ENCODE results near the gene SGK1.
A peak's percentile ranks its signal among the peaks of the same experiment; 100 is the strongest.

SGK1 gene

DNA sequence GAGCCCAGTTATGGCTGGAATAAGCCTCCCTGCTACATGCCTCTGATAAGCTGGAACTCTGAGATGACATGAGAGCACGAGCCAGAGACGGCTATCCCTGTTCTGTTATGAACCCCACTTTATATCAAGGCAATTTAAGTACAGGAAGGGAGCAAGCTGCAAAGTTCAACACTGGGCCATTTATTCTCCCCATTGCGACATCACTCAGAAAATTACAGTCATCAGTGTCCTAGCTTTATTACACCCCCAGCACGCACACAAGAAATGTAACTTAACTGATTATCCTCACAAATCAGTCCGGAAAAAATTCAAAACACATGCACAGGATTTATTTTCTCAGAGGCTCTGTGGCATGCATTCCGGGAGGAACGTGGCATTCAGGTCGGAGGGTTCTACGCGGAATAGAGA, 140.2 kb downstream of the SGK1 start:
- H3K27ac ChIP-seq (ENCODE audit: low read length) = peak overlapping the region; percentile 53

DNA sequence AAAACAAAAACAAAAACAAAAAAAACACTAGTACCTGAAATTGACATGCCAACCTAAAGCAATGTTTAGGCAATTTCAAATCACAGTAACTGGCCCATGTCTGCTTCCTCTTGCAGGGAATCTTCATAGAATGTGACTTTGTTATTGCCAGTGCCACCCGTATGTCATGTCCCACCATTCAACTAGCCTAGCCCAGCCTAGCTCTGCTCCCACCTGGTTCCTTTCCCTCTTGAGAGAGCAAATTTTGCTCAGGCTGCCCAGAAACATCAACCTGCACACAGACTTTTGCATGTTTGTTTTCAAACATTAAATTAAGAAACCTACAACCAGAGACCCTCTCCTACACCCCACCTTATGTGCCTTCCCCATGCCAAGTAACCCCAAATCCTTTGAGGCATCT, 140.7 kb downstream of the SGK1 start:
- Histone ChIP-seq H3K36me3 (replicated peaks; ENCODE audit: low read depth, low read length) (peaks cover 20% of the 10 kb centered on the region), H3K79me2 (ENCODE audit: low read length) (peaks cover 25% of the 10 kb centered on the region), H3K9me3 (ENCODE audit: insufficient read depth, low read length) (no peaks in the 10 kb centered on the region), H3K9ac (ENCODE audit: low read length) (peak overlapping the region; percentile 70), H3K4me3 (ENCODE audit: low read length) (peak overlapping the region; percentile 85), H3K27me3 (ENCODE audit: low read depth, low read length) (no peaks in the 10 kb centered on the region), H3K4me1 (ENCODE audit: low read length) (peaks cover 35% of the 10 kb centered on the region), H2AFZ (ENCODE audit: low read depth, low read length) (no peak overlapping the region), H3K4me2 (ENCODE audit: low read length) (peak overlapping the region; percentile 88), H3K27ac (ENCODE audit: low read length) (peak overlapping the region; percentile 53), H4K20me1 (ENCODE audit: insufficient read depth, low read length) (peaks cover 16% of the 10 kb centered on the region)
- TF ChIP-seq, protein P1, sequence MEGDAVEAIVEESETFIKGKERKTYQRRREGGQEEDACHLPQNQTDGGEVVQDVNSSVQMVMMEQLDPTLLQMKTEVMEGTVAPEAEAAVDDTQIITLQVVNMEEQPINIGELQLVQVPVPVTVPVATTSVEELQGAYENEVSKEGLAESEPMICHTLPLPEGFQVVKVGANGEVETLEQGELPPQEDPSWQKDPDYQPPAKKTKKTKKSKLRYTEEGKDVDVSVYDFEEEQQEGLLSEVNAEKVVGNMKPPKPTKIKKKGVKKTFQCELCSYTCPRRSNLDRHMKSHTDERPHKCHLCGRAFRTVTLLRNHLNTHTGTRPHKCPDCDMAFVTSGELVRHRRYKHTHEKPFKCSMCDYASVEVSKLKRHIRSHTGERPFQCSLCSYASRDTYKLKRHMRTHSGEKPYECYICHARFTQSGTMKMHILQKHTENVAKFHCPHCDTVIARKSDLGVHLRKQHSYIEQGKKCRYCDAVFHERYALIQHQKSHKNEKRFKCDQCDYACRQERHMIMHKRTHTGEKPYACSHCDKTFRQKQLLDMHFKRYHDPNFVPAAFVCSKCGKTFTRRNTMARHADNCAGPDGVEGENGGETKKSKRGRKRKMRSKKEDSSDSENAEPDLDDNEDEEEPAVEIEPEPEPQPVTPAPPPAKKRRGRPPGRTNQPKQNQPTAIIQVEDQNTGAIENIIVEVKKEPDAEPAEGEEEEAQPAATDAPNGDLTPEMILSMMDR (IDR thresholded peaks at IDR 0.05; ENCODE audit: low read depth, low read length) = no peak
- TF ChIP-seq EZH2phosphoT487 (IDR thresholded peaks at IDR 0.05; ENCODE audit: low read depth) = no peak

More for the DNA sequence above, 140.2 kb downstream of the SGK1 start:
- peak overlapping the region; percentile 88 for H3K4me2 ChIP-seq (ENCODE audit: low read length)
- H3K79me2 ChIP-seq (ENCODE audit: low read length) = peaks cover 19% of the 10 kb centered on the region
- H3K9me3 ChIP-seq (ENCODE audit: insufficient read depth, low read length) = no peaks in the 10 kb centered on the region
- peak overlapping the region; percentile 67; the same call in 1 of the 2 replicates for H2AFZ ChIP-seq (ENCODE audit: low read depth, low read length)
- peak overlapping the region; percentile 70 for H3K9ac ChIP-seq (ENCODE audit: low read length)
- TF ChIP-seq EZH2phosphoT487 (IDR thresholded peaks at IDR 0.05; ENCODE audit: low read depth) = no peak
- TF ChIP-seq, protein P1 (IDR thresholded peaks at IDR 0.05; ENCODE audit: low read depth, low read length) = no peak
- H3K27me3 ChIP-seq (ENCODE audit: low read depth, low read length) = no peaks in the 10 kb centered on the region
- peaks cover 15% of the 10 kb centered on the region for H3K36me3 ChIP-seq (replicated peaks; ENCODE audit: low read depth, low read length)
- H4K20me1 ChIP-seq (ENCODE audit: insufficient read depth, low read length) = peaks cover 11% of the 10 kb centered on the region
- peaks cover 30% of the 10 kb centered on the region for H3K4me1 ChIP-seq (ENCODE audit: low read length)
- peak overlapping the region; percentile 85 for H3K4me3 ChIP-seq (ENCODE audit: low read length)

DNA sequence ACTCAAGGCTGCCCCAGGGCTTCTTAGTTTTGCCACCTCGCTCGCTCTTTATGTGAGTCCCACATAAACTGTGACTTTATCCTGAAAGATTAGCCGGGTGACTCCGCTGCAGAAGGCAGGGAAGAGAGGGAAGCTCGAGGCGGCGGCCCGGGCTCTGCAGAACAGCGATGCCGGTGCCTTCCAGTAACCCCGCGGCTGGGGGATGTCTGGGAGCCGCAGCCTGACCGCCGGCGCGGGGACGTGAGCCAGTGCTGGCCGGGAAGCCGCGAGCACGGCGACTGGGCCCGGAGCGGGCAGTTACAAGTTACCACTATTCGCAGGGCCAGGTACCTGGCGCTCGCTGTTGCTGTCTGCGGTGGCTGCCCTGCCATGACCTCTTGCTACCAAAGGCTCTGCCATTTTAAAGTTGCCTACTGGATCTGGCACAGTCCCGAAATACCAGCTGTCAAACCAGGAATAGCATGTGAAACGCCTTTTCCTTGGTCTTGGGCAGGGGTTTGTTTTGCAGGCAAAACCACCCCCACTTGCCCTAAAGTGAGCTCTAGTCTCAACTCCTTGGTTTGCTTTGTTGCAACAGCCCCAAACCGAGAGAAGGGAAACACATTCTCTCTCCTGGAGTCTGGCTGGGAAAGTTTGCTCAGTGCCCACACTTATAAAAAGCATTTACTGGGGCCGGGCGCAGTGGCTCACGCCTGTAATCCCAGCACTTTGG, 141.5 kb downstream of the SGK1 start:
- peaks cover 40% of the 10 kb centered on the region for H3K4me1 ChIP-seq (ENCODE audit: low read length)
- peak overlapping the region; percentile 96 for H3K9ac ChIP-seq (ENCODE audit: low read length)
- H3K9me3 ChIP-seq (ENCODE audit: insufficient read depth, low read length) = no peaks in the 10 kb centered on the region
- TF ChIP-seq, protein P1 (IDR thresholded peaks at IDR 0.05; ENCODE audit: low read depth, low read length) = no peak
- TF ChIP-seq EZH2phosphoT487 (IDR thresholded peaks at IDR 0.05; ENCODE audit: low read depth) = no peak
- peaks cover 33% of the 10 kb centered on the region for H3K79me2 ChIP-seq (ENCODE audit: low read length)
- peak overlapping the region; percentile 81 for H3K27ac ChIP-seq (ENCODE audit: low read length)
- H3K4me3 ChIP-seq (ENCODE audit: low read length) = peak overlapping the region; percentile 94
- peak overlapping the region; percentile 87 for H3K4me2 ChIP-seq (ENCODE audit: low read length)
- H3K27me3 ChIP-seq (ENCODE audit: low read depth, low read length) = no peaks in the 10 kb centered on the region
- no peak overlapping the region for H2AFZ ChIP-seq (ENCODE audit: low read depth, low read length)
- H4K20me1 ChIP-seq (ENCODE audit: insufficient read depth, low read length) = peaks cover 25% of the 10 kb centered on the region
- peaks cover 28% of the 10 kb centered on the region for H3K36me3 ChIP-seq (replicated peaks; ENCODE audit: low read depth, low read length)

DNA sequence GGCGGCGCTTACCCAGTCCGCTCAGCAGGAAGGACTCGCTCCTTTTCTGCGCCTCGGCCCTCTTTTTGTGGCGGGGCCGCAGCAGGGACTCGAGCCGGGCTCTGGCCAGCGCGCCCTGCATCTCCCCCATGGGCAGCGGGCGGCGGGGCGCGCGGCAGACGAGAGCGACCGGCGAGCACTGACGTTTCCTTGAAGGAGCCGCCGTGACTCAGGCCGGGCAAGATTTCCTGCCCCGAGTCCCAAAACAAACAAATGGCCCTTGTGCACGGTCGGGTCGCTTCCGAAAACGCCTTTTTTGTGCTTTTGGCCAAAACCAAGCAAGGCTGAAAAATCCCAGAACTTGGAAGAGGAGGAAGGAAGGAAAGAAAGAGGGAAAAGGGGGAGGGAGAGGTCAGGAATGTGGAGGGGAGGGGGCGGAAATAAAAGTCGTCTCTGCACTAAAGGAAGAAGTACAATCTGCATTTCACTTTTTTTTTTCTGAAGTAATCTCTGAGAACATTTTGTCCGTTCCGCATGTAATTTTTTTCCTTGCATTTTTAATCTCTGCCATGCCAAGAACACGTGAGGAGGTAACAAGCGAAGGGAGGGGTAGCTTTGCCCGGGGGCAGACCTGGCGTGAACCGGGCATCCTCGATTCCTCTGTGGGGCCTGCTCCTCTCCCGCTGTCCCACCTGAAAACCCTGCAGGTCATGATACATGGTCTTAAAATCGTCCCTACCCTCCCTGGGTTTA, 142.2 kb downstream of the SGK1 start:
- Histone ChIP-seq H3K79me2 (ENCODE audit: low read length) (peaks cover 40% of the 10 kb centered on the region), H3K9ac (ENCODE audit: low read length) (peak overlapping the region; percentile 96), H3K27ac (ENCODE audit: low read length) (peak overlapping the region; percentile 81), H3K4me3 (ENCODE audit: low read length) (peak overlapping the region; percentile 94), H3K36me3 (replicated peaks; ENCODE audit: low read depth, low read length) (peaks cover 35% of the 10 kb centered on the region), H3K4me2 (ENCODE audit: low read length) (peak overlapping the region; percentile 87), H4K20me1 (ENCODE audit: insufficient read depth, low read length) (peaks cover 32% of the 10 kb centered on the region), H3K4me1 (ENCODE audit: low read length) (peaks cover 45% of the 10 kb centered on the region), H3K27me3 (ENCODE audit: low read depth, low read length) (no peaks in the 10 kb centered on the region), H3K9me3 (ENCODE audit: insufficient read depth, low read length) (no peaks in the 10 kb centered on the region), H2AFZ (ENCODE audit: low read depth, low read length) (no peak overlapping the region; the same call in 1 of the 2 replicates)
- TF ChIP-seq EZH2phosphoT487 (IDR thresholded peaks at IDR 0.05; ENCODE audit: low read depth) = no peak
- TF ChIP-seq, protein P1 (IDR thresholded peaks at IDR 0.05; ENCODE audit: low read depth, low read length) = no peak
